PC-3 (cell line): ENCODE measurements around the gene PRORP. TPM values are rescaled to one million over a fixed set of nuclear protein-coding genes. Genes with fewer than 3 reads are reported as not detected.
"Not testable (repeated sequence)": the region's sequence is repeated elsewhere in the genome, so short reads cannot be mapped to it uniquely, and the experiment has no call there.

Experiments used
- ATAC-seq: fragments of 200-7000 bp; cut with Tn5 transposase; 2 replicates; pipeline ENCODE4 v1.9.1; 2020; ENCODE audit warnings: mild to moderate bottlenecking, moderate library complexity
- BruUV-seq: library from RNA; stranded (reverse); fragments of 400-500 nt; replicated peaks from 2 replicates; lab custom pipeline; 2021; lab: Mats Ljungman, UMichigan
- CTCF ChIA-PET: fragments of 300-600 bp; sonication (Branson Sonifier 250); formaldehyde crosslinking; loops from one replicate; lab custom pipeline; 2022; ENCODE audit warnings: antibody characterized with exemption; lab: Charles Lee
- POLR2A ChIA-PET: fragments of 300-600 bp; sonication (Branson Sonifier 250); formaldehyde crosslinking; loops from one replicate; lab custom pipeline; 2022; ENCODE audit warnings: antibody characterized with exemption; ENCODE audit not compliant: unreplicated experiment; lab: Charles Lee
- DNase-seq: peaks from one replicate; pipeline ENCODE4 v3.0.0-alpha.2; 2015
- H2AFZ ChIP-seq: fragments of 300-600 bp; sonication (generic); 2 replicates; pipeline ENCODE4 v1.6.0; 2016; ENCODE audit warnings: antibody characterized with exemption, low read length
- H3F3A ChIP-seq: fragments of 300-600 bp; sonication (generic); one replicate; pipeline ENCODE4 v1.6.0; 2017; ENCODE audit warnings: antibody characterized with exemption, low read length, control low read depth, mild to moderate bottlenecking; ENCODE audit not compliant: unreplicated experiment
- H3K27ac ChIP-seq: fragments of 300-600 bp; sonication (generic); 2 replicates; pipeline ENCODE4 v1.5.1; 2016; ENCODE audit warnings: mild to moderate bottlenecking, low read length
- H3K27me3 ChIP-seq: fragments of 300-600 bp; sonication (generic); 2 replicates; pipeline ENCODE4 v1.6.1; 2016; ENCODE audit warnings: low read length, mixed read lengths
- H3K36me3 ChIP-seq: fragments of 300-600 bp; sonication (generic); 2 replicates; pipeline ENCODE4 v1.6.1; 2016; ENCODE audit warnings: low read depth, mixed run types, low read length, mixed read lengths
- H3K4me1 ChIP-seq: fragments of 300-600 bp; sonication (generic); 2 replicates; pipeline ENCODE4 v1.5.1; 2016; ENCODE audit warnings: low read length; ENCODE audit not compliant: insufficient read depth
- H3K4me2 ChIP-seq: fragments of 300-600 bp; sonication (generic); 2 replicates; pipeline ENCODE4 v1.6.0; 2016; ENCODE audit warnings: low read length
- H3K4me3 ChIP-seq: fragments of 300-600 bp; sonication (generic); 2 replicates; pipeline ENCODE4 v1.5.1; 2016; ENCODE audit warnings: mild to moderate bottlenecking, low read length, mixed read lengths
- H3K79me2 ChIP-seq: fragments of 300-600 bp; sonication (generic); 2 replicates; pipeline ENCODE4 v1.6.1; 2017; ENCODE audit warnings: low read length, mixed read lengths
- H3K9ac ChIP-seq: fragments of 300-600 bp; sonication (generic); 2 replicates; pipeline ENCODE4 v1.6.0; 2016; ENCODE audit warnings: mild to moderate bottlenecking, low read length
- H3K9me2 ChIP-seq: fragments of 300-600 bp; sonication (generic); replicated peaks from 2 replicates; pipeline ENCODE4 v1.6.1; 2016; ENCODE audit warnings: mixed run types, low read length, mixed read lengths
- H3K9me3 ChIP-seq: fragments of 300-600 bp; sonication (generic); 2 replicates; pipeline ENCODE4 v1.6.1; 2016; ENCODE audit warnings: low read length, mixed read lengths
- H4K20me1 ChIP-seq: fragments of 300-600 bp; sonication (generic); 2 replicates; pipeline ENCODE4 v1.6.1; 2016; ENCODE audit warnings: low read length, mixed read lengths
- CTCF ChIP-seq: fragments of 300-600 bp; sonication (generic); conservative IDR thresholded peaks from 2 replicates; pipeline ENCODE4 v1.5.1; 2017; ENCODE audit warnings: antibody characterized with exemption, low read depth, mild to moderate bottlenecking, low read length
- EZH2 ChIP-seq: fragments of 300-600 bp; sonication (generic); IDR thresholded peaks from one replicate; pipeline ENCODE4 v1.6.1; 2017; ENCODE audit warnings: antibody characterized with exemption, mild to moderate bottlenecking, low read length; ENCODE audit not compliant: unreplicated experiment
- EZH2phosphoT487 ChIP-seq: fragments of 300-600 bp; sonication (generic); IDR thresholded peaks from 2 replicates; pipeline ENCODE4 v1.6.1; 2018; ENCODE audit warnings: mild to moderate bottlenecking, antibody characterized with exemption, low read length, borderline replicate concordance
- intact Hi-C: fragments of 100-400 bp; cut with micrococcal nuclease; formaldehyde crosslinking; loops from 2 replicates; pipeline ENCODE4 v1.9.0; 2023
- total RNA-seq: library from RNA; depleted of rRNA; stranded (reverse); fragments of >200 nt; gene quantifications from 2 replicates; pipeline ENCODE4 v1.2.3, GENCODE V29; 2014

PRORP gene
- total RNA-seq, 1 experiment from 2014 or later, result 25.3 TPM

- peaks cover 10% of the 10 kb centered on the region for H3K4me1 ChIP-seq
- peaks cover 8% of the 10 kb centered on the region; the same call in 1 of the 2 replicates for H3K79me2 ChIP-seq
- no peaks in the 10 kb centered on the region for H3K9me2 ChIP-seq
- H3K9me3 ChIP-seq, result no peaks in the 10 kb centered on the region
- no peaks in the 10 kb centered on the region for H3F3A ChIP-seq
- ChIA-PET CTCF (interaction anchor here (0.6 kb wide), 1 partner anchor 185 kb away, joined by 6 read pairs; no protein-coding TSS in a partner anchor), POLR2A (no interaction called here)
- no peak overlapping the region for H3K27ac ChIP-seq
- DNase-seq (no peak), ATAC-seq (no peak)
- no peak overlapping the region for H3K4me3 ChIP-seq
- H2AFZ ChIP-seq, result no peak overlapping the region
- no peak overlapping the region for H3K4me2 ChIP-seq
- no TSS peak for BruUV-seq
- H3K9ac ChIP-seq, result no peak overlapping the region
- TF ChIP-seq EZH2phosphoT487 (no peak), EZH2 (no peak), CTCF (no peak)
- H4K20me1 ChIP-seq, result no peaks in the 10 kb centered on the region
- no peaks in the 10 kb centered on the region for H3K27me3 ChIP-seq
- intact Hi-C loops, result no loop called here
- H3K36me3 ChIP-seq, result 0 out of 2 replicates have a peak, but pooled peaks cover 5% of the 10 kb centered on the region
Observed at GRCh38 chr14:35147711-35148110, 25.4 kb downstream of the PRORP start.

GRCh38 chr14:35149239-35149638, 26.9 kb downstream of the PRORP start:
- Histone ChIP-seq H3K9me2 (no peaks in the 10 kb centered on the region), H3K27me3 (no peaks in the 10 kb centered on the region), H3K9ac (no peak overlapping the region), H2AFZ (no peak overlapping the region), H3F3A (no peaks in the 10 kb centered on the region), H3K4me2 (no peak overlapping the region), H3K27ac (no peak overlapping the region), H3K79me2 (peaks cover 8% of the 10 kb centered on the region; the same call in 1 of the 2 replicates), H3K36me3 (0 out of 2 replicates have a peak, but pooled peaks cover 5% of the 10 kb centered on the region), H3K9me3 (no peaks in the 10 kb centered on the region), H4K20me1 (no peaks in the 10 kb centered on the region), H3K4me3 (no peak overlapping the region), H3K4me1 (peaks cover 10% of the 10 kb centered on the region)
- POLR2A ChIA-PET, result interaction anchor here (0.7 kb wide), 1 partner anchor 256 kb away, joined by 3 read pairs; no protein-coding TSS in a partner anchor
- BruUV-seq, result no TSS peak
- DNase-seq, result no peak
- TF ChIP-seq CTCF, result no peak
- TF ChIP-seq EZH2phosphoT487, result no peak
- TF ChIP-seq EZH2, result no peak
- ATAC-seq, result no peak
- intact Hi-C loops, result no loop called here
- CTCF ChIA-PET, result interaction anchor here (0.5 kb wide), 1 partner anchor 391 kb away, joined by 4 read pairs; no protein-coding TSS in a partner anchor

- POLR2A ChIA-PET, H4K20me1 ChIP-seq, CTCF ChIA-PET, H3K9me2 ChIP-seq, H3K9me3 ChIP-seq, H3F3A ChIP-seq, H2AFZ ChIP-seq, ATAC-seq, DNase-seq, H3K79me2 ChIP-seq, H3K27ac ChIP-seq, H3K4me3 ChIP-seq, BruUV-seq, H3K36me3 ChIP-seq, H3K9ac ChIP-seq, intact Hi-C loops, H3K4me2 ChIP-seq, H3K27me3 ChIP-seq: not testable (repeated sequence)
- H3K4me1 ChIP-seq, result peaks cover 11% of the 10 kb centered on the region
Observed at GRCh38 chr14:35152531-35152930, 30.2 kb downstream of the PRORP start.
